ENCODE data around the gene SIMC1. TPM values are rescaled to one million over a fixed set of nuclear protein-coding genes. Genes with fewer than 3 reads are reported as not detected.
"Not testable (repeated sequence)": the region's sequence is repeated elsewhere in the genome, so short reads cannot be mapped to it uniquely, and the experiment has no call there.

SIMC1 gene
- total and polyA plus RNA-seq, 2 donors (not counting 1 experiment from before 2014, with no cell fraction given), result 4.6 to 7.9 TPM

GRCh38 chr5:176199803-176200399 is 38.3 kb upstream of the SIMC1 start:
- H3K79me2 ChIP-seq (ENCODE audit: control insufficient read depth, insufficient read depth, low read length); H3K4me2 ChIP-seq (ENCODE audit: extremely low read depth, insufficient read depth, low read length); H3K9ac ChIP-seq (ENCODE audit: insufficient read depth, low read length): not testable (repeated sequence)

GRCh38 chr5:176201811-176202210 is 36.4 kb upstream of the SIMC1 start:
- H3K9me3 ChIP-seq (ENCODE audit: control insufficient read depth, insufficient read depth, low read depth, low read length), result no peaks in the 10 kb centered on the region
- no peak overlapping the region for H3K27ac ChIP-seq (ENCODE audit: insufficient read depth, low read length)
- no peak for DNase-seq (ENCODE audit: low read depth in 2 of 2)
- H3K4me3 ChIP-seq (replicated peaks in 1 of 4; ENCODE audit: control extremely low read depth in 1 of 4, insufficient read depth in 1 of 4, low read depth in 3 of 4, low read length in 4 of 4), result no peak overlapping the region
- H3K4me2 ChIP-seq (ENCODE audit: extremely low read depth, insufficient read depth, low read length), result no peak overlapping the region
- H2AFZ ChIP-seq (ENCODE audit: low read length), result no peak overlapping the region
- H3K9ac ChIP-seq (ENCODE audit: insufficient read depth, low read length), result no peak overlapping the region
- H3K79me2 ChIP-seq (ENCODE audit: control insufficient read depth, insufficient read depth, low read length), result no peaks in the 10 kb centered on the region
- no peaks in the 10 kb centered on the region for H3K27me3 ChIP-seq (ENCODE audit: control insufficient read depth, insufficient read depth, low read length)
- no peaks in the 10 kb centered on the region for H3K4me1 ChIP-seq (ENCODE audit: control insufficient read depth, extremely low read depth, insufficient read depth, low read length)
- no peaks in the 10 kb centered on the region for H4K20me1 ChIP-seq (ENCODE audit: control insufficient read depth, extremely low read depth, insufficient read depth, low read length)
- H3K36me3 ChIP-seq (ENCODE audit: control insufficient read depth, insufficient read depth, low read length), result no peaks in the 10 kb centered on the region
- TF ChIP-seq EZH2 (IDR thresholded peaks at IDR 0.05; ENCODE audit: low read length, missing control alignments), result no peak
- TF ChIP-seq, protein P1, sequence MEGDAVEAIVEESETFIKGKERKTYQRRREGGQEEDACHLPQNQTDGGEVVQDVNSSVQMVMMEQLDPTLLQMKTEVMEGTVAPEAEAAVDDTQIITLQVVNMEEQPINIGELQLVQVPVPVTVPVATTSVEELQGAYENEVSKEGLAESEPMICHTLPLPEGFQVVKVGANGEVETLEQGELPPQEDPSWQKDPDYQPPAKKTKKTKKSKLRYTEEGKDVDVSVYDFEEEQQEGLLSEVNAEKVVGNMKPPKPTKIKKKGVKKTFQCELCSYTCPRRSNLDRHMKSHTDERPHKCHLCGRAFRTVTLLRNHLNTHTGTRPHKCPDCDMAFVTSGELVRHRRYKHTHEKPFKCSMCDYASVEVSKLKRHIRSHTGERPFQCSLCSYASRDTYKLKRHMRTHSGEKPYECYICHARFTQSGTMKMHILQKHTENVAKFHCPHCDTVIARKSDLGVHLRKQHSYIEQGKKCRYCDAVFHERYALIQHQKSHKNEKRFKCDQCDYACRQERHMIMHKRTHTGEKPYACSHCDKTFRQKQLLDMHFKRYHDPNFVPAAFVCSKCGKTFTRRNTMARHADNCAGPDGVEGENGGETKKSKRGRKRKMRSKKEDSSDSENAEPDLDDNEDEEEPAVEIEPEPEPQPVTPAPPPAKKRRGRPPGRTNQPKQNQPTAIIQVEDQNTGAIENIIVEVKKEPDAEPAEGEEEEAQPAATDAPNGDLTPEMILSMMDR (conservative IDR thresholded peaks at IDR 0.05 in 1 of 2, IDR thresholded peaks at IDR 0.05 in 1 of 2; ENCODE audit: low read depth in 1 of 2, low read length in 2 of 2), result no peak

More at GRCh38 chr5:176199803-176200399, 38.3 kb upstream of the SIMC1 start:
- not testable (repeated sequence) for H3K4me3 ChIP-seq (replicated peaks in 1 of 4; ENCODE audit: control extremely low read depth in 1 of 4, insufficient read depth in 1 of 4, low read depth in 3 of 4, low read length in 4 of 4); DNase-seq (ENCODE audit: low read depth in 2 of 2); H3K36me3 ChIP-seq (ENCODE audit: control insufficient read depth, insufficient read depth, low read length); H3K27me3 ChIP-seq (ENCODE audit: control insufficient read depth, insufficient read depth, low read length); H3K27ac ChIP-seq (ENCODE audit: insufficient read depth, low read length); H4K20me1 ChIP-seq (ENCODE audit: control insufficient read depth, extremely low read depth, insufficient read depth, low read length); H3K4me1 ChIP-seq (ENCODE audit: control insufficient read depth, extremely low read depth, insufficient read depth, low read length); H3K9me3 ChIP-seq (ENCODE audit: control insufficient read depth, insufficient read depth, low read depth, low read length); H2AFZ ChIP-seq (ENCODE audit: low read length)

DNA sequence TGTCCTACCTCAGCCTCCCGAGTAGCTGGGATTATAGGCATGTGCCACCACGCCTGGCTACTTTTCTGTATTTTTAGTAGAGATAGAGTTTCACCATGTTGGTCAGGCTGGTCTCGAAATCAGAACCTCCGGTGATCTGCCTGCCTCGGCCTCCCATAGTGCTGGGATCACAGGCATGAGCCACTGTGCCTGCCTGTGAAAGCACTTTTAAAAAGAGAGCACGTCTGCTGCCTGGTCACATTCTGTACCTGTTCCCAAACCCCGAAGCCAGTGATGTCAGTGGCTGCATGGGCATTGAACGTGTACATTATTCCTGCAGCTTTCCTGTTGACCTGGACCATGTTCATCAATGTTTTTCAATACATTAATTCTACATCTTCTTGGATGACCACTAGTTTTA is 35.1 kb upstream of the SIMC1 start:
- no peaks in the 10 kb centered on the region for H3K27me3 ChIP-seq (ENCODE audit: control insufficient read depth, insufficient read depth, low read length)
- TF ChIP-seq, protein P1 (conservative IDR thresholded peaks at IDR 0.05 in 1 of 2, IDR thresholded peaks at IDR 0.05 in 1 of 2; ENCODE audit: low read depth in 1 of 2, low read length in 2 of 2), result no peak
- TF ChIP-seq EZH2 (IDR thresholded peaks at IDR 0.05; ENCODE audit: low read length, missing control alignments), result no peak
- no peaks in the 10 kb centered on the region for H3K4me1 ChIP-seq (ENCODE audit: control insufficient read depth, extremely low read depth, insufficient read depth, low read length)
- no peak overlapping the region for H3K9ac ChIP-seq (ENCODE audit: insufficient read depth, low read length)
- no peaks in the 10 kb centered on the region for H3K79me2 ChIP-seq (ENCODE audit: control insufficient read depth, insufficient read depth, low read length)
- no peaks in the 10 kb centered on the region for H4K20me1 ChIP-seq (ENCODE audit: control insufficient read depth, extremely low read depth, insufficient read depth, low read length)
- H3K27ac ChIP-seq (ENCODE audit: insufficient read depth, low read length), result no peak overlapping the region
- no peak overlapping the region for H3K4me3 ChIP-seq (replicated peaks in 1 of 4; ENCODE audit: control extremely low read depth in 1 of 4, insufficient read depth in 1 of 4, low read depth in 3 of 4, low read length in 4 of 4)
- DNase-seq (ENCODE audit: low read depth in 2 of 2), result no peak
- no peaks in the 10 kb centered on the region for H3K9me3 ChIP-seq (ENCODE audit: control insufficient read depth, insufficient read depth, low read depth, low read length)
- H2AFZ ChIP-seq (ENCODE audit: low read length), result no peak overlapping the region
- no peaks in the 10 kb centered on the region for H3K36me3 ChIP-seq (ENCODE audit: control insufficient read depth, insufficient read depth, low read length)
- no peak overlapping the region for H3K4me2 ChIP-seq (ENCODE audit: extremely low read depth, insufficient read depth, low read length)

GRCh38 chr5:176203535-176203934 is 34.7 kb upstream of the SIMC1 start:
- not testable (repeated sequence) for H3K9me3 ChIP-seq (ENCODE audit: control insufficient read depth, insufficient read depth, low read depth, low read length); H3K4me1 ChIP-seq (ENCODE audit: control insufficient read depth, extremely low read depth, insufficient read depth, low read length); H3K4me2 ChIP-seq (ENCODE audit: extremely low read depth, insufficient read depth, low read length); H4K20me1 ChIP-seq (ENCODE audit: control insufficient read depth, extremely low read depth, insufficient read depth, low read length); H3K27ac ChIP-seq (ENCODE audit: insufficient read depth, low read length); H3K79me2 ChIP-seq (ENCODE audit: control insufficient read depth, insufficient read depth, low read length); DNase-seq (ENCODE audit: low read depth in 2 of 2); H3K27me3 ChIP-seq (ENCODE audit: control insufficient read depth, insufficient read depth, low read length); H3K9ac ChIP-seq (ENCODE audit: insufficient read depth, low read length); H3K36me3 ChIP-seq (ENCODE audit: control insufficient read depth, insufficient read depth, low read length); H3K4me3 ChIP-seq (replicated peaks in 1 of 4; ENCODE audit: control extremely low read depth in 1 of 4, insufficient read depth in 1 of 4, low read depth in 3 of 4, low read length in 4 of 4); H2AFZ ChIP-seq (ENCODE audit: low read length)

DNA sequence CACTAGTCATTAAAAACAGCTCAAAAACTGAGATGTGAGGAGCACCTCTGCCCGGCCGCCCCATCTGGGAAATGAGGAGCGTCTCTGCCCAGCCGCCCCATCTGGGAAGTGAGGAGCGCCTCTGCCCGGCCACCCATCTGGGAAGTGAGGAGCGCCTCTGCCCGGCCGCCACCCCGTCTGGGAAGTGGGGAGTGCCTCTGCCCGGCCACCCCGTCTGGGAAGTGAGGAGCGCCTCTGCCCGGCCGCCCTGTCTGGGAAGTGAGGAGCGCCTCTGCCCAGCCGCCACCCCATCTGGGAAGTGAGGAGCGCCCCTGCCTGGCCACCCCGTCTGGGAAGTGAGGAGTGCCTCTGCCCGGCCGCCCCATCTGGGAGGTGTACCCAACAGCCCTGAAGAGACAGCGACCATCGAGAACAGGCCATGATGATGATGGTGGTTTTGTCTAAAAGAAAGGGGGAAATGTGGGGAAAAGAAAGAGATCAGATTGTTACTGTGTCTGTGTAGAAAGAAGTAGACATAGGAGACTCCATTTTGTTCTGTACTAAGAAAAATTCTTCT is 23.7 kb upstream of the SIMC1 start:
- not testable (repeated sequence) for H3K9ac ChIP-seq (ENCODE audit: insufficient read depth, low read length); H2AFZ ChIP-seq (ENCODE audit: low read length); H3K4me3 ChIP-seq (replicated peaks in 1 of 4; ENCODE audit: control extremely low read depth in 1 of 4, insufficient read depth in 1 of 4, low read depth in 3 of 4, low read length in 4 of 4); H3K27me3 ChIP-seq (ENCODE audit: control insufficient read depth, insufficient read depth, low read length); H3K9me3 ChIP-seq (ENCODE audit: control insufficient read depth, insufficient read depth, low read depth, low read length); H3K36me3 ChIP-seq (ENCODE audit: control insufficient read depth, insufficient read depth, low read length); H3K4me2 ChIP-seq (ENCODE audit: extremely low read depth, insufficient read depth, low read length); H4K20me1 ChIP-seq (ENCODE audit: control insufficient read depth, extremely low read depth, insufficient read depth, low read length); H3K79me2 ChIP-seq (ENCODE audit: control insufficient read depth, insufficient read depth, low read length); H3K27ac ChIP-seq (ENCODE audit: insufficient read depth, low read length); H3K4me1 ChIP-seq (ENCODE audit: control insufficient read depth, extremely low read depth, insufficient read depth, low read length); DNase-seq (ENCODE audit: low read depth in 2 of 2)

Data from fibroblast of lung (primary cell).